Stimulated activated CD4-positive, alpha-beta T cell treated with anti-CD3 and anti-CD28 coated beads, TNF-alpha, amount 100 ng/mL, for 4 hours (primary cell): Measurements from ENCODE around the gene SH3RF3.

ENCODE experiments used
- DNase-seq, 3 experiments: peaks; one replicate each; pipeline ENCODE4 v3.0.0-alpha.2; 2020; ENCODE audit warnings: low read depth in 3 of 3

Gene SH3RF3

GRCh38 chr2:109547280-109547679 lies 418.3 kb downstream of the SH3RF3 start:
- DNase-seq, result no peak

DNA sequence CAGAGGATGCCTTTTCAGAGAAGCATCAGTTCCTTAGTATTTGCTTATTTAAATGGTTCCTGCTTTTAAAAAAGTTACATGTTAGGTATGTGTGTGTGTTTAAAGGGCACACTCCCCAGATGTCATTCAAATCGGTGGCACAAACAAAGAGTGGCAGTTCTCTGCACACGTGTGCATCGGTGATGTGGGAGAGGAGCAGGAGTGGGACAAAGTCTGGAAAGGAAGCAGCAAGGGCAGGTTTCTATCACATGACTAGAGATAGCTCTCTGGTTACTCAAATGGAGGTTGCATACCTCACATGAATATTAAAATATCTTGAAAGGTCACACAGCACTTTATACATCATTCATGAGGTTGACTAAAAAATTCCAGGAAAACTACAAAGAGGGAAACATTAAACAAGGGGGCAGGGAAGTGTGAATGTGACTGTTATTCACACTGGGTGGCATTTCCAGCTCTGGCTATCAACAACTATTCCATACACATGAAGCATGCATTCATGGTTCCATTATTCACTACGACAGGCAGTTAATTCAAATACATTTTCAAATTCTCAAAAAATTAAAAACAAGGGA lies 420.1 kb downstream of the SH3RF3 start:
- DNase-seq, result no peak
